GM12891 (cell line): Measurements from ENCODE around the gene CXCR3.

ENCODE experiments used
- POLR2A ChIP-seq: IDR thresholded peaks from 2 replicates; pipeline ENCODE4 v1.6.1; 2011; ENCODE audit warnings: low read depth, low read length, control low read depth
- POLR2AphosphoS5 ChIP-seq: IDR thresholded peaks from 2 replicates; pipeline ENCODE4 v1.6.1; 2011; ENCODE audit warnings: low read depth, low read length, control low read depth
- SPI1 ChIP-seq: IDR thresholded peaks from 2 replicates; pipeline ENCODE4 v1.6.1; 2011; ENCODE audit warnings: low read depth, low read length, control low read depth

GRCh38 chrX:71621603-71622002 is 3.3 kb upstream of the CXCR3 start:
- TF ChIP-seq POLR2AphosphoS5 (no peak), POLR2A (no peak), SPI1 (no peak)
